H1 (cell line): ENCODE results near the gene UVRAG. TPM values are rescaled to one million over a fixed set of nuclear protein-coding genes. Genes with fewer than 3 reads are reported as not detected.

Experiments used
- CEBPB ChIP-seq: IDR thresholded peaks from 2 replicates; pipeline ENCODE4 v1.6.1; 2012; ENCODE audit warnings: low read depth, low read length
- SIN3A ChIP-seq, 2 experiments: IDR thresholded peaks in 1 of 2; conservative IDR thresholded peaks in 1 of 2; 2 replicates each; pipeline ENCODE4 v1.6.1; 2011 to 2012; ENCODE audit warnings: low read length in 2 of 2, improper control_type of control experiment in 1 of 2, low read depth in 1 of 2, mild to moderate bottlenecking in 1 of 2
- SRF ChIP-seq: IDR thresholded peaks from 2 replicates; pipeline ENCODE4 v1.6.1; 2011; ENCODE audit warnings: mild to moderate bottlenecking, low read depth, low read length, moderate library complexity
- TBP ChIP-seq: IDR thresholded peaks from 2 replicates; pipeline ENCODE4 v1.6.1; 2011; ENCODE audit warnings: low read depth, low read length, improper control_type of control experiment
- polyA plus RNA-seq, 7 experiments: library from polyadenylated mRNA; depleted of rRNA in 3 of 7; stranded (reverse) in 5 of 7; unstranded in 2 of 7; fragments of >200 nt in 5 of 7; fragments of 200-250 nt in 2 of 7; gene quantifications; 1 replicate in 5 of 7; 2 replicates in 1 of 7; 4 replicates in 1 of 7; pipeline versions ENCODE4 v1.2.1 to v1.2.3, GENCODE V29; 2011 to 2013; ENCODE audit warnings: missing spikeins in 2 of 7, mixed read lengths in 2 of 7
- total RNA-seq: library from RNA; stranded (reverse); fragmentation: NEBNext Ultra II Directional; extraction: Animal tissue kit (Norgen Biotek cat#: 25700); gene quantifications from 2 replicates; pipeline ENCODE4 v1.2.1, GENCODE V29; 2021

Gene UVRAG
- total and polyA plus RNA-seq, 2 of the 8 experiments (the other 6 are each of a cell fraction or from before 2014, with no cell fraction given) = 5.5 to 14.7 TPM

DNA sequence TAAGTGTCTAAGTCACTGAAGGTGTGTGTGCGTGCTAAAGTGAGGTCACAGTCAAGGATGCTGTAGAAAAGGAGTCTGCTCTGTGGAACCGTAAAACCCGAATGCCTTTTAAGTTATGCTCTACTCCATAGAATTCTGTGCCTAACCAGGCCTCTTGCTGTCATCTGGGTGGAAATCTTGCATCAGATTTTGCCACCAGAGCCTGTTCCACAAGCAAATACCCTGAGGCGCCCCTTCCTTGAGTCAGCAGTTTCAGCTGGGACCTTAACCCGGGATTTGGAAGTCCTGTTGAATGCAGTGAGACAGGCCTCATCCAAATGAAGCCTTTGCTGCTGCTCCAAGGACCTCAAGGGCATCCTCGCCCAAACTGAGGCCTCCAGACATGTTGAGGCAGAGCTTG is 281.5 kb downstream of the UVRAG start (continued):
- TF ChIP-seq SIN3A (conservative IDR thresholded peaks at IDR 0.05 in 1 of 2, IDR thresholded peaks at IDR 0.05 in 1 of 2; ENCODE audit: low read depth in 1 of 2, low read length in 2 of 2) (no peak), SRF (no peak), CEBPB (no peak), TBP (no peak)
